SJSA1 (cell line): ENCODE results near the gene DNAJC12. TPM values are rescaled to one million over a fixed set of nuclear protein-coding genes. Genes with fewer than 3 reads are reported as not detected.

Source experiments
- DNase-seq, 2 experiments: peaks; one replicate each; pipeline ENCODE4 v3.0.0-alpha.2; 2015 to 2020; ENCODE audit warnings: low spot score in 2 of 2, low read depth in 1 of 2
- H3K27ac ChIP-seq: fragments of 250-450 bp; sonication (Bioruptor Pico); 2 replicates; pipeline ENCODE4 v1.5.1; 2020; ENCODE audit warnings: mild to moderate bottlenecking, moderate library complexity
- H3K27me3 ChIP-seq: fragments of 250-450 bp; sonication (Bioruptor Pico); replicated peaks from 2 replicates; pipeline ENCODE4 v1.5.1; 2020; ENCODE audit warnings: mild to moderate bottlenecking, moderate library complexity
- H3K36me3 ChIP-seq: fragments of 250-450 bp; sonication (Bioruptor Pico); 2 replicates; pipeline ENCODE4 v1.5.1; 2020; ENCODE audit warnings: mild to moderate bottlenecking
- H3K4me1 ChIP-seq: fragments of 250-450 bp; sonication (Bioruptor Pico); replicated peaks from 2 replicates; pipeline ENCODE4 v1.6.1; 2021; ENCODE audit warnings: mild to moderate bottlenecking
- H3K4me3 ChIP-seq: fragments of 250-450 bp; sonication (Bioruptor Pico); 2 replicates; pipeline ENCODE4 v1.5.1; 2020; ENCODE audit warnings: mild to moderate bottlenecking
- H3K9me3 ChIP-seq: fragments of 250-450 bp; sonication (Bioruptor Pico); replicated peaks from 2 replicates; pipeline ENCODE4 v1.5.1; 2020; ENCODE audit warnings: mild to moderate bottlenecking
- total RNA-seq: library from RNA; depleted of rRNA; stranded (reverse); fragments of >200 nt; shearing (Covaris generic); gene quantifications from 2 replicates; pipeline ENCODE4 v1.2.3, GENCODE V29; 2014

DNAJC12 gene
- total RNA-seq, 1 experiment from 2014 or later: 1.1 TPM

- peaks cover 55% of the 10 kb centered on the region for H3K4me1 ChIP-seq
- no peak overlapping the region for H3K4me3 ChIP-seq
- H3K27ac ChIP-seq: peak overlapping the region; percentile 31
- H3K9me3 ChIP-seq: no peaks in the 10 kb centered on the region
- peak; percentile 59 to 71 for DNase-seq
- no peaks in the 10 kb centered on the region for H3K36me3 ChIP-seq
- H3K27me3 ChIP-seq: no peaks in the 10 kb centered on the region
Measured at GRCh38 chr10:67819768-67820204, 18.2 kb downstream of the DNAJC12 start.

- Histone ChIP-seq H3K4me1 (peaks cover 50% of the 10 kb centered on the region), H3K9me3 (no peaks in the 10 kb centered on the region), H3K27ac (peak overlapping the region; percentile 75), H3K36me3 (no peaks in the 10 kb centered on the region), H3K4me3 (no peak overlapping the region), H3K27me3 (no peaks in the 10 kb centered on the region)
- peak in 1 of 2 experiments; percentile 80 for DNase-seq
Measured at GRCh38 chr10:67818323-67818722, 19.7 kb downstream of the DNAJC12 start.

- no peaks in the 10 kb centered on the region for H3K27me3 ChIP-seq
- H3K36me3 ChIP-seq: no peaks in the 10 kb centered on the region
- H3K4me1 ChIP-seq: peaks cover 37% of the 10 kb centered on the region
- H3K27ac ChIP-seq: no peak overlapping the region
- H3K4me3 ChIP-seq: no peak overlapping the region
- DNase-seq: no peak
- H3K9me3 ChIP-seq: no peaks in the 10 kb centered on the region
Measured at GRCh38 chr10:67816719-67817118, 21.3 kb downstream of the DNAJC12 start.

GRCh38 chr10:67815571-67816059, 22.4 kb downstream of the DNAJC12 start:
- H3K27me3 ChIP-seq: no peaks in the 10 kb centered on the region
- H3K4me3 ChIP-seq: no peak overlapping the region
- H3K36me3 ChIP-seq: no peaks in the 10 kb centered on the region
- peak overlapping the region; percentile 18; the same call in 1 of the 2 replicates for H3K27ac ChIP-seq
- DNase-seq: peak in 1 of 2 experiments; percentile 62
- peaks cover 37% of the 10 kb centered on the region for H3K4me1 ChIP-seq
- no peaks in the 10 kb centered on the region for H3K9me3 ChIP-seq

GRCh38 chr10:67812007-67812406, 26.0 kb downstream of the DNAJC12 start:
- DNase-seq: no peak
- no peak overlapping the region for H3K4me3 ChIP-seq
- H3K27me3 ChIP-seq: no peaks in the 10 kb centered on the region
- H3K4me1 ChIP-seq: peaks cover 9% of the 10 kb centered on the region; the same call in 1 of the 2 replicates
- H3K36me3 ChIP-seq: no peaks in the 10 kb centered on the region
- no peak overlapping the region for H3K27ac ChIP-seq
- no peaks in the 10 kb centered on the region for H3K9me3 ChIP-seq

- no peaks in the 10 kb centered on the region for H3K4me1 ChIP-seq
- DNase-seq: no peak
- H3K4me3 ChIP-seq: no peak overlapping the region
- no peaks in the 10 kb centered on the region for H3K36me3 ChIP-seq
- no peaks in the 10 kb centered on the region for H3K27me3 ChIP-seq
- no peak overlapping the region for H3K27ac ChIP-seq
- H3K9me3 ChIP-seq: no peaks in the 10 kb centered on the region
Measured at GRCh38 chr10:67809107-67809506, 28.9 kb downstream of the DNAJC12 start.

GRCh38 chr10:67808704-67809103, 29.3 kb downstream of the DNAJC12 start:
- no peaks in the 10 kb centered on the region for H3K36me3 ChIP-seq
- H3K4me1 ChIP-seq: no peaks in the 10 kb centered on the region
- no peaks in the 10 kb centered on the region for H3K9me3 ChIP-seq
- no peak for DNase-seq
- H3K4me3 ChIP-seq: no peak overlapping the region
- H3K27me3 ChIP-seq: no peaks in the 10 kb centered on the region
- no peak overlapping the region for H3K27ac ChIP-seq

- H3K4me3 ChIP-seq: no peak overlapping the region
- no peaks in the 10 kb centered on the region for H3K9me3 ChIP-seq
- H3K4me1 ChIP-seq: no peaks in the 10 kb centered on the region
- H3K36me3 ChIP-seq: no peaks in the 10 kb centered on the region
- no peak for DNase-seq
- H3K27me3 ChIP-seq: no peaks in the 10 kb centered on the region
- no peak overlapping the region for H3K27ac ChIP-seq
Measured at GRCh38 chr10:67807855-67808456, 30.0 kb downstream of the DNAJC12 start.

GRCh38 chr10:67804395-67804678, 33.7 kb downstream of the DNAJC12 start:
- Histone ChIP-seq H3K4me1 (no peaks in the 10 kb centered on the region), H3K27ac (no peak overlapping the region), H3K36me3 (no peaks in the 10 kb centered on the region), H3K27me3 (no peaks in the 10 kb centered on the region), H3K9me3 (no peaks in the 10 kb centered on the region), H3K4me3 (no peak overlapping the region)
- DNase-seq: no peak

- Histone ChIP-seq H3K27me3 (no peaks in the 10 kb centered on the region), H3K36me3 (no peaks in the 10 kb centered on the region), H3K27ac (no peak overlapping the region), H3K4me1 (no peaks in the 10 kb centered on the region), H3K9me3 (no peaks in the 10 kb centered on the region), H3K4me3 (no peak overlapping the region)
- no peak for DNase-seq
Measured at GRCh38 chr10:67803588-67804394, 34.2 kb downstream of the DNAJC12 start.

GRCh38 chr10:67802767-67803538, 35.0 kb downstream of the DNAJC12 start:
- H3K27me3 ChIP-seq: no peaks in the 10 kb centered on the region
- H3K36me3 ChIP-seq: no peaks in the 10 kb centered on the region
- H3K9me3 ChIP-seq: no peaks in the 10 kb centered on the region
- no peak for DNase-seq
- no peak overlapping the region for H3K27ac ChIP-seq
- no peak overlapping the region for H3K4me3 ChIP-seq
- no peaks in the 10 kb centered on the region for H3K4me1 ChIP-seq

- Histone ChIP-seq H3K9me3 (no peaks in the 10 kb centered on the region), H3K27ac (no peak overlapping the region), H3K4me3 (no peak overlapping the region), H3K4me1 (no peaks in the 10 kb centered on the region), H3K36me3 (no peaks in the 10 kb centered on the region), H3K27me3 (no peaks in the 10 kb centered on the region)
- DNase-seq: no peak
Measured at GRCh38 chr10:67801118-67801517, 36.9 kb downstream of the DNAJC12 start.

- Histone ChIP-seq H3K9me3 (no peaks in the 10 kb centered on the region), H3K36me3 (no peaks in the 10 kb centered on the region), H3K4me1 (peaks cover 12% of the 10 kb centered on the region), H3K27ac (no peak overlapping the region), H3K4me3 (no peak overlapping the region), H3K27me3 (no peaks in the 10 kb centered on the region)
- no peak for DNase-seq
Measured at GRCh38 chr10:67794909-67795460, 43.0 kb downstream of the DNAJC12 start.
